ENCODE measurements around the gene CACNA1B. TPM values are rescaled to one million over a fixed set of nuclear protein-coding genes. Genes with fewer than 3 reads are reported as not detected.

The CACNA1B gene
- total and polyA plus RNA-seq, 9 donors, result 0.18 to 0.76 (median 0.34) TPM

DNA sequence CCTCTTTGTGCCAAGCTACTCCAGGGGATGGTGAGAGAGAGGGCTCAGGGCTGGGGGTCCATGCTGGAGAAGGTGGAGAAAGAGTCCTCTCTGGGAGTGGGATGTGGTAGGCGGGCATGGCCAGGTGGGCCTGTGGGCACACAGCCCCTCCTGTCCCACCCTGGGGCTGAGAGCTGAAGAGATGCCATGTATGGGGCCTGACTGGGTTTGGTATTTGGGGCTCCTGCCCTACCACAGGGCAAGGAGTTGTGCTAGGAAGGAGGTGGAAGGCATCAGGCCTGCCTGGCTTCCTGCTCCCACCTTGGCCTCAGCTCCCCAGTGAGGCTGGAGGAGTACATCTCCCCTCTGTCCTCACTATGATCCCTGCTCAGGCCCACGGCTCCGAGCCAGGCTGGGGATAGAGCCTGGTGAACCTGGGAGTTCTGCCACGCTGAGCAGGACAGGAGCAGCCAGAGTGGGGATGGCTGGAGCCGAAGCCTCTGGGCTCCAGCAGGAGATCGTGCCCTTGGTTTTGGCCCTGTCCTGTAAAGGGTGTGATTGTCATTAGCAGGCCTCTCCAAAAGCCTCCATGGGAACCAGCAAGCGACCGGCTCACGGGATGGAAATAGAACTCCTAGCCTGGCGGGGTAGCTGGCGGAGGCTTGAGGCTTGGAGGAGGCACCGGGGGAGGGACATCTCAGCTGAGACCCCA is 75.5 kb downstream of the CACNA1B start:
- DNase-seq, result no peak
- H3K27ac ChIP-seq (ENCODE audit: low read length), result no peak overlapping the region
- H3K9me3 ChIP-seq (replicated peaks; ENCODE audit: control insufficient read depth, low read depth, low read length), result no peaks in the 10 kb centered on the region
- WGBS (ENCODE audit: insufficient coverage), result 58% methylated on average over 12 of the region's 12 CpGs
- no peaks in the 10 kb centered on the region for H3K36me3 ChIP-seq (ENCODE audit: control insufficient read depth, insufficient read depth, low read length)
- no peaks in the 10 kb centered on the region for H3K4me1 ChIP-seq (ENCODE audit: control insufficient read depth, insufficient read depth, low read length)
- no peaks in the 10 kb centered on the region for H3K27me3 ChIP-seq (ENCODE audit: control insufficient read depth, insufficient read depth, low read length)
- H3K4me3 ChIP-seq (ENCODE audit: low read length), result no peak overlapping the region

DNA sequence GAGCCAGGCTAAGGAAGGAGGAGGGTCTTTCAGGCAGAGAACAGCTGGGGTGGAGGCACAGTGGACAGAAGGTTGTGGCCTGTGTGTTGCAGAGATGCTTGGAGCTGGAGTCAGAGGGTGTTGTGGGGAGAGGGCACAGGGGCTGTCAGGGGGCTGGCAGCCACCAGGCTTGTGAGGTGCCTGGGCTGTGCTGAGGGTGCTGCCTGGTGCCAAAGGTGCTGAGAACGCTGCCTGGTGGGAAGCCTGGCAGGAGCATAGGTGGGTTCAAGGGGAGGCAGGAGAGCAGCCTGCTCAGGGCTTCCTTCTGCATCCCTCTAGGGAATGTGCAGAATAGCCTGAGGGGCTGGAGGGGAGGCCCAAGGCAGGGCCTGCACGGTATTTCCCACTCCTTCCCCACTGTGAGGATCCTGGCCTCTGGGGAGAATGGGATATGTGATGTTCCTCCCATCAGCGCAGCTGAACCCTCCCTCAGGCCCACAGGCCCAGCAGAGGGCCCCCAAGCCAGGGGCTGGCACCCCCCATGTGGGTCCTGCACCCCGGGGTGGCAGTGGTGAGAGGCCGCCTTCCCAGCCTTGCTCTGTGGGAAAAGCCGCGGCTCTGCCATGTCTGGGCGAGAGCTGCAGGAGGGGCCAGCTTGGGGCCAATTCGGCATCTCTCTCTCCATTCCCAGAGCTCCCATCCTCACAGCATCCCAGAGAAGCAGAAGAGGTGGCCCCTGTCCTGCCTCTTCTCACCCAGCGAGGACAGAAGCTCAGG is 76.3 kb downstream of the CACNA1B start:
- DNase-seq, result no peak
- no peak overlapping the region for H3K4me3 ChIP-seq (ENCODE audit: low read length)
- H3K9me3 ChIP-seq (replicated peaks; ENCODE audit: control insufficient read depth, low read depth, low read length), result no peaks in the 10 kb centered on the region
- H3K27me3 ChIP-seq (ENCODE audit: control insufficient read depth, insufficient read depth, low read length), result no peaks in the 10 kb centered on the region
- H3K27ac ChIP-seq (ENCODE audit: low read length), result no peak overlapping the region
- no peaks in the 10 kb centered on the region for H3K4me1 ChIP-seq (ENCODE audit: control insufficient read depth, insufficient read depth, low read length)
- 79% methylated on average over 8 of the region's 10 CpGs for WGBS (ENCODE audit: insufficient coverage)
- H3K36me3 ChIP-seq (ENCODE audit: control insufficient read depth, insufficient read depth, low read length), result no peaks in the 10 kb centered on the region

GRCh38 chr9:137955224-137955570 is 77.6 kb downstream of the CACNA1B start:
- H3K4me3 ChIP-seq (ENCODE audit: low read length), result no peak overlapping the region
- H3K4me1 ChIP-seq (ENCODE audit: control insufficient read depth, insufficient read depth, low read length), result no peaks in the 10 kb centered on the region
- H3K27me3 ChIP-seq (ENCODE audit: control insufficient read depth, insufficient read depth, low read length), result no peaks in the 10 kb centered on the region
- H3K9me3 ChIP-seq (replicated peaks; ENCODE audit: control insufficient read depth, low read depth, low read length), result no peaks in the 10 kb centered on the region
- DNase-seq, result no peak
- H3K36me3 ChIP-seq (ENCODE audit: control insufficient read depth, insufficient read depth, low read length), result no peaks in the 10 kb centered on the region
- no peak overlapping the region for H3K27ac ChIP-seq (ENCODE audit: low read length)
- WGBS (ENCODE audit: insufficient coverage), result 67% methylated on average over 4 of the region's 5 CpGs

DNA sequence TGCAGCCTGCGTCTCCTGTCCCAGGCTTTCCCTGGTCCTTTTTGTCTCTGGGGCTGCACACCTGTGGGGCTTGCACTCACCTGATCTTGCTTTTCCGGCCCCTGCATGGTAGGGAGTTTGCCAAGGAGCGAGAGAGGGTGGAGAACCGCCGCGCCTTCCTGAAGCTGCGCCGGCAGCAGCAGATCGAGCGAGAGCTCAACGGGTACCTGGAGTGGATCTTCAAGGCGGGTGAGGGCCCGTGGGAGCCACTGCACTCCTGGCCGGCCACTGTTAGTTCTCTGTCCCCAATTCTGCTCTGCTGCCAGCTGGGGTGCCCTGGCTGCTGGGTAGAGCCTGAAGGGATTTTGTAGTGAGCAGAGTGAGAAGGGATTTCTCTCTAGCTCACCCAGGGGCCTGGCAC is 78.0 kb downstream of the CACNA1B start:
- H3K27ac ChIP-seq (ENCODE audit: low read length), result no peak overlapping the region
- H3K27me3 ChIP-seq (ENCODE audit: control insufficient read depth, insufficient read depth, low read length), result no peaks in the 10 kb centered on the region
- no peaks in the 10 kb centered on the region for H3K9me3 ChIP-seq (replicated peaks; ENCODE audit: control insufficient read depth, low read depth, low read length)
- H3K36me3 ChIP-seq (ENCODE audit: control insufficient read depth, insufficient read depth, low read length), result no peaks in the 10 kb centered on the region
- DNase-seq, result no peak
- 90% methylated on average over 14 of the region's 14 CpGs for WGBS (ENCODE audit: insufficient coverage)
- no peaks in the 10 kb centered on the region for H3K4me1 ChIP-seq (ENCODE audit: control insufficient read depth, insufficient read depth, low read length)
- no peak overlapping the region for H3K4me3 ChIP-seq (ENCODE audit: low read length)

DNA sequence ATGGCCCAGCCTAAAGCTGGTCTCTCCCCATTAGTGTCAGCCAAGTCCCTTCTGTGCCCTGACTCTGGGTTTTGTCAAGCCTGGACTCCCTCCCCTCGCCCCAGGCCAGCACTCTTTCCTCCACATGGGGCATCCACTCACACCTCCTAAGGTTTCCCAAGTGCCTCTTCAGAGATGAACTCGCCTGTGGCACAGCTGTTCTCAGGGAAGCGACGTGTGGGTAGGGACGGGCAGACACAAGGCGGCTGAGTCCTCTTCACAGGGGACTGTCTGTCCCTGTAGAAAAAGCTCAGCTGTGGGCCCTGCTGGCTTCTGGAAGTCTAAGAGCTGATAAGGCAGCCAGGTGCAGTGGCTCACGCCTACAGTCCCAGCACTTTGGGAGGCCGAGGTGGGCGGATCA is 78.5 kb downstream of the CACNA1B start:
- Histone ChIP-seq H3K9me3 (replicated peaks; ENCODE audit: control insufficient read depth, low read depth, low read length) (no peaks in the 10 kb centered on the region), H3K27ac (ENCODE audit: low read length) (no peak overlapping the region), H3K27me3 (ENCODE audit: control insufficient read depth, insufficient read depth, low read length) (no peaks in the 10 kb centered on the region), H3K4me3 (ENCODE audit: low read length) (no peak overlapping the region), H3K4me1 (ENCODE audit: control insufficient read depth, insufficient read depth, low read length) (no peaks in the 10 kb centered on the region), H3K36me3 (ENCODE audit: control insufficient read depth, insufficient read depth, low read length) (no peaks in the 10 kb centered on the region)
- DNase-seq, result no peak
- WGBS (ENCODE audit: insufficient coverage), result 74% methylated on average over 7 of the region's 9 CpGs

DNA sequence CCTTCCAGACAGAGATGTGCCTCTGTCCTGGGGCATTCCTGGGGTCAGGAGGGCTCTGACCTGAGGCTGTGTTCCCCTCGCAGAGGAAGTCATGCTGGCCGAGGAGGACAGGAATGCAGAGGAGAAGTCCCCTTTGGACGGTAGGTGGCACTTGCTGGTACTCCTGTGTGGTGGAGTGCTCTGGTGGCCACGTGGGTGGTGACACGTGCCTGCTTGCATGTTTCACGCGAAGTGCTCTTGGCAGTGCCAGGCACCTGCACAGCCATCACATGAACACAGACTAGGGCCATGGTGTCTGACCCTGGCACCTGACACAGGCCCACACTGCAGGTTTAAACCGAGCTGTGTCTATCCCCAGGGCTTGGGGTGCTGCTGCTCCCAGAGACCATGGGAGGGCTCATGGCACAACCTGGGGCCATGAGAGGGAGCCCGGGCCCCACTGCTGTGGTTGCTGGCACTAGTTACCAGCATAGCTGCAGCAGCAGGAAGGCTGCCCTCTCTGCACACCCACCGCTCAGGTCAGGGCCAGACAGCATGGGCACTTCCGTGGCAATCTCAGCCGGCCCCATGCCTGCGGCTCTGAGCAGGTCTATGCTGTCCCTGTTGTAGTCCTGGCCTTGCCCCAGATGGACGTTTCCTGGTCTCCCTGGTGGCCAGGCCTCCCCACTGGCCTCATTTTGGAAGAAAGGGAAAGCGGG is 79.3 kb downstream of the CACNA1B start:
- 77% methylated on average over 14 of the region's 15 CpGs for WGBS (ENCODE audit: insufficient coverage)
- no peaks in the 10 kb centered on the region for H3K36me3 ChIP-seq (ENCODE audit: control insufficient read depth, insufficient read depth, low read length)

GRCh38 chr9:137959641-137960411 is 82.2 kb downstream of the CACNA1B start:
- WGBS (ENCODE audit: insufficient coverage), result 78% methylated on average over 31 of the region's 36 CpGs
- Histone ChIP-seq H3K9me3 (replicated peaks; ENCODE audit: control insufficient read depth, low read depth, low read length) (no peaks in the 10 kb centered on the region), H3K27me3 (ENCODE audit: control insufficient read depth, insufficient read depth, low read length) (no peaks in the 10 kb centered on the region), H3K4me3 (ENCODE audit: low read length) (no peak overlapping the region), H3K27ac (ENCODE audit: low read length) (no peak overlapping the region), H3K4me1 (ENCODE audit: control insufficient read depth, insufficient read depth, low read length) (no peaks in the 10 kb centered on the region), H3K36me3 (ENCODE audit: control insufficient read depth, insufficient read depth, low read length) (no peaks in the 10 kb centered on the region)
- DNase-seq, result no peak

More for the DNA sequence above, 79.3 kb downstream of the CACNA1B start:
- Histone ChIP-seq H3K4me1 (ENCODE audit: control insufficient read depth, insufficient read depth, low read length) (no peaks in the 10 kb centered on the region), H3K4me3 (ENCODE audit: low read length) (no peak overlapping the region), H3K27ac (ENCODE audit: low read length) (no peak overlapping the region), H3K27me3 (ENCODE audit: control insufficient read depth, insufficient read depth, low read length) (no peaks in the 10 kb centered on the region), H3K9me3 (replicated peaks; ENCODE audit: control insufficient read depth, low read depth, low read length) (no peaks in the 10 kb centered on the region)
- no peak for DNase-seq

GRCh38 chr9:137960496-137960895 is 82.9 kb downstream of the CACNA1B start:
- no peak overlapping the region for H3K4me3 ChIP-seq (ENCODE audit: low read length)
- no peaks in the 10 kb centered on the region for H3K27me3 ChIP-seq (ENCODE audit: control insufficient read depth, insufficient read depth, low read length)
- WGBS (ENCODE audit: insufficient coverage), result 56% methylated on average over 9 of the region's 11 CpGs
- H3K27ac ChIP-seq (ENCODE audit: low read length), result no peak overlapping the region
- no peaks in the 10 kb centered on the region for H3K9me3 ChIP-seq (replicated peaks; ENCODE audit: control insufficient read depth, low read depth, low read length)
- no peaks in the 10 kb centered on the region for H3K4me1 ChIP-seq (ENCODE audit: control insufficient read depth, insufficient read depth, low read length)
- H3K36me3 ChIP-seq (ENCODE audit: control insufficient read depth, insufficient read depth, low read length), result no peaks in the 10 kb centered on the region
- no peak for DNase-seq

GRCh38 chr9:137963525-137963924 is 85.9 kb downstream of the CACNA1B start:
- Histone ChIP-seq H3K36me3 (ENCODE audit: control insufficient read depth, insufficient read depth, low read length) (no peaks in the 10 kb centered on the region), H3K4me3 (ENCODE audit: low read length) (no peak overlapping the region), H3K27me3 (ENCODE audit: control insufficient read depth, insufficient read depth, low read length) (no peaks in the 10 kb centered on the region), H3K4me1 (ENCODE audit: control insufficient read depth, insufficient read depth, low read length) (no peaks in the 10 kb centered on the region), H3K27ac (ENCODE audit: low read length) (no peak overlapping the region), H3K9me3 (replicated peaks; ENCODE audit: control insufficient read depth, low read depth, low read length) (no peaks in the 10 kb centered on the region)
- 76% methylated on average over 2 of the region's 6 CpGs for WGBS (ENCODE audit: insufficient coverage)
- no peak for DNase-seq
